HG03520 (cell line): ENCODE measurements around the gene MAP2K4.
"Not testable (repeated sequence)": the region's sequence is repeated elsewhere in the genome, so short reads cannot be mapped to it uniquely, and the experiment has no call there.

Experiments used
- ATAC-seq: cut with Tn5 transposase; IDR thresholded peaks from one replicate; pipeline ENCODE4 v1.9.1; 2021; ENCODE audit warnings: mild to moderate bottlenecking, moderate library complexity; ENCODE audit not compliant: unreplicated experiment

Gene MAP2K4

GRCh38 chr17:12020642-12021622, at the start of gene MAP2K4:
Gene MAP2K4, plus strand, starts transcription at chr17:12020877. Its CDS starts 10 bp downstream, at chr17:12020887.
- ATAC-seq: peak; percentile 88

GRCh38 chr17:11972741-11973140, 47.9 kb upstream of the MAP2K4 start:
- ATAC-seq: not testable (repeated sequence)

DNA sequence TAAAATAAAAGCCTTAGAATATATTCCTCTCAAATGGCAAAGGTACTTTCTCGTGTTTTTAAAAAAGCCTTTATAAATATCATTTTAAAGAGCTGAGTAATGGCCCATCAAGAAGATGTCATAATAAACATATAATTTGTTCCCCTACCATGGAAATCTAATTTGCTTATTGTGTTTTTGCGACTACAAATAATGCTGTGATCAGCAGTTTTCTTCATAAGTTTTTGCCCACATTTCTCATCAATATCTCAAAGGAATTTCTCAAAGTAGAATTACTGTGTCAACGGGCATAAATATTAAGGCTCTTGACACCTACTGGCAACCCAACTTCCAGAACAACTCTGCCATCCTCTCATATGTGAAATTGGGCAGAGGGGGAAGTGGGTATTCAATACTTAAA, 40.9 kb upstream of the MAP2K4 start:
- no peak for ATAC-seq

DNA sequence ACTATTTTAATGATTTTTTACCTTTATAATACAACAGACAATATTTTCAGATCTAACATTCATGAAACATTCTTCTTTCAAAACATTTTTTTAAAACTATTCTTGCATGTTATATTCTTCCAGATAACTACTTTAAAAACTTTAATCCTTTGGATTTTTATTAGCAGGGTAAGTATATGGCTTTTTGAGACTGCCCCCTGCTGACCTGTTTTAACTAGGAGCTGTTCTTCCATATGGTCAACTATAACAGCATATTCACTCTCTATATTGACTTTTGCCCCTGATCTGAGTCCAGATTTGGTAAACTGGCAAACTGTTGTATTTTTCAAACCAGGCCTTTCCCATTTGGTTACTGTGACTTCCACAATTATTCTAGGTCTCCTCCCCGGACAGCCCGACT, 39.9 kb upstream of the MAP2K4 start:
- no peak for ATAC-seq

DNA sequence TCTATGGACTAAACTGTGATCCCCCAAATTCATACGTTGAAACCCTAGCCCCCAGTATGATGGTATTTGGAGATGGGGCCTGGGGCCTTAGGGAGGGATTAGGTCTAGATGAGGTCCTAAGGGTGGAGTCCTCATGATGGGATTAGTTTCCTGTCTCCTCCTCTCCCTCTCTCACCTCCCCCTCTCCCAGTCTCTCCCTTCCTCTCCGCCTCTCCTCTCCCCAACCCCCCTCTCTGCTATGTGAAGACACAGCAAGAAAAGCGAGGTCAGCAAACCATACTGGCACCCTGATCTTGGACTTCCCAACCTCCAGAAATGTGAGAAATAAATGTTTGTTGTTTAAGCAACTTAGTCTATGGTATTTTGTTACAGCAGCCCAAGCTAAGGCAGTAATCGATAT, 38.8 kb upstream of the MAP2K4 start:
- ATAC-seq: no peak

DNA sequence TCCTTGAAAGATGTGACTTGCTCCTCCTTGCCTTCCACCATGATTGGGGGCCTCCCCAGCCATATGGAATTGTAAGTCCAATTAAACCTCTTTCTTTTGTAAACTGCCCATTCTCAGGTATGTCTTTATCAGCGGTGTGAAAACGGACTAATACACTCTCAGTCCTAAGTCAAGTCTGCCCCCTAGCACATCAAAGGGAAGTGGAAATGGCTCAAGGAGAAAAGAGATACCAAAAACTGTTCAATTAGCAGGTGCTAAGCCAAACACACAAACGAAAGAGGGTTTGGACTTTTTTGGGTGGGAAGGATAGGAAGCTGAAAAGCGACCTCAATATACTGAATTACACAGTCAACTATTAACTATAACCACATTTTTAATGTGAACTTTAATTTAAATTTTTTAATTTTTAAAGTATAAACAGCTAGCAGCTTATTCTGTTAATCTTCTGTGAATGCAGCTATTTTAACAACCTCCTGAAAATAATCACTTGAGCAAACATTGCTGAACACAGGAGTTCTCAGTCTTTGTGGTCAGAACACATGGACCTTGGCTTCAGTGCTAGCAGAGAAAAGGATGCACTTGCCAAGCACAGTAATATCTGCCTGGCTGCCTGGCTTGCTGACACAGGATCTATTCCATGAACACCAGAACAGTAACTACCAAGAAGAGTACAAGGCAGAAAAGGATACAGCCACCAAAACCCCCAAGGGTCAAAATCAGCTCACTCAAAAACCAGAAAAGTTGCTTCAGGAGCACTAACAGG, 34.3 kb upstream of the MAP2K4 start:
- ATAC-seq: no peak

DNA sequence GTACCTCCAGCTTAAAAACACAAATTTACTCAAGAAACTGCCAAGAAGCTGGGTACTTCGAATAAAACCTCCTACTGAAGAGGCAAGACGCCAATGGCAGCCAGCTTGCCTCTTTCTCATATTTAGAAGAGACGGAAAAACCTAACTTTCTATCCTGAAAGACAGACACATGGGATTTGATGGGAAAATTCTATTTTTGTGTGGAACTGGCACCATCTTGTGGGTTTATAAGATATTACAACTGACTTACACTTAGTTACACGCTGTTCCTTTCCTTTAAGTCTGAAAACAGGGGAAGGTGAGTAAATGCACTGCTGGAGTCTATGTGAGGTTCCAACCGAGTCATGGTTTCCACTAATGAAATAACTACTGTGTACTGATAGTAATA, 33.7 kb upstream of the MAP2K4 start:
- no peak for ATAC-seq

GRCh38 chr17:11990363-11990983, 30.2 kb upstream of the MAP2K4 start:
- ATAC-seq: no peak

DNA sequence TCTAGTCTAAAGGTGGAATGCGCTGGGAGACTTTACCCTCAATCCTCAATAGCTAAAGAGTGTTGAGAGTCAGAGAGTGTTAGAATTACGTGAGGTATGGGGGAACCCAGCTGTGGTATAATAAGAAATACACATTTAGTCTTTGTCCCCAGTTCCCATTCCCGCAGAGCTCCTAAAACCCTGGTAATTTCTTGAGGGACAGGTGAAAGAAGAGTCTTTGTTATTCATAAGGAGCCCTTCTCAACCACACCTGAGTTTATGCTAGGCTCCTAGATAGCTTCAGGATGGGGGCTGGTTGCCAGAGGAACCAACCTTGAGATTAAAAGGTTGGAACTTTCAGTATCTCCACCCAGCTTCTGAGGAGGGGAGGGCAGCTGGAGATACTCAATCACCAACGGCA, 29.2 kb upstream of the MAP2K4 start:
- ATAC-seq: no peak

DNA sequence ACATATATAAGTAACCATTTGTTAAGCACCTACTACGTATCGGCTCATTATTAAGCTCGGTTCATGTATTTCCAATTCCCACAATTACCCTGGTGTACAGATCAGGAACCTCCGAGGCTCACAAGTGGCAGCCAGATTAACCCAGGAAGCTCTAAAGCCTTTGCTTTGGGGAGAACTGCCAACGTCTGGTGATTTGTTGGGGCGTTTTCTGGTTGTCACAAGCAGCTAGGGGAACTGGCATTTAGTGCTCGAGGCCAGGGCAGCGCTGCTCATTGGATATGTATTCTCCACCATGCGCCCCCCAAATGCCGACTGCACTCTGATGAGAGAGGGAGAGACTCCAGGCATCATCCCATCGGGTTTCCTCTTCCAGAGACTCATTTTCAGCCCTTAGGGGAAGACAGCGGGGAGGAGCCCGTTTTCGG, 23.9 kb upstream of the MAP2K4 start:
- peak; percentile 35 for ATAC-seq

DNA sequence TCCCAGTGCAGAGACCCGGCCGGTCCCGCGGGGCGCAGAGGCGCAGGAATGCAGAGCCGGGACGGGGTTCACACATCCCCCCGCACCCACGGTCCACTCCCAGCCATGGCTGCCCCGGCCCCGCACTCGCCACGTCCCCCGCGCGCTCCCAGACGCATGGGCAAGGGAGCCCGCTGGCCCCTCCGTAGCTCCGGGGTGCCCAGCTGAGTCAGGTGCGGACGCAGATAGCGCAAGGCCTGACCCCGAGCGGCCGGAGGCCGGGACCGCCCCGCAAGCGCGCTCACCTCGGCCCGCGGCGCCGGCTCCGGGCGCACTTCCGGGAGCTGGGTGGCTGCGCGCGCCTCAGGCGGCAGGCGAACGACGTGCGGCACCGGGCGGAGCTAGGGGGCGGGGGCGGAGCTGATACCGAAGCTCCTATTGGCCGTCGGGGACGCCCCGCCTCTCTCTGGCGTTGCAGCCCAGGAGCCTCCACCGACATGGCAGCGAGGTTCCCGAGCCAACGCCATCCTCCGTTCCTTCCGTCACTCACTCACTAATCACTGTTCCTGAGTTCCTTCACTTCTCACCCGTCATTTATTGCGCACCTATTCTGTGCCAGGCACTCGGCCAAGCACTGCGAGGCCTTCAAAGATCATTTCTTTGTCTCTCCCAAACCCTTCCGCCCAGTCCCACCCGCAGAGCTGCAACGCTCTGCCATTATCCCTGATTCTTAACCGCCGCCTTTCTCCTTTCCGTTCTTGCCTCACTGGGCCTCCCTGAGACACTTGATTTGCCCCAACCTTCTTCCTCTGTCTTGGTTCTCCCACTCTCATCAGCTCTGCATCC, 23.3 kb upstream of the MAP2K4 start, which contains the start of gene ZNF18:
TSS of gene ZNF18 (minus strand) at position 329 of the 825 bp plus-strand sequence. CDS start 4,646 bp downstream, outside the sequence.
- ATAC-seq: peak; percentile 95

GRCh38 chr17:11997972-11998233, 22.8 kb upstream of the MAP2K4 start:
- ATAC-seq: no peak

- no peak for ATAC-seq
Measured at GRCh38 chr17:11999696-12000095, 21.0 kb upstream of the MAP2K4 start.

GRCh38 chr17:12007466-12007865, 13.2 kb upstream of the MAP2K4 start:
- ATAC-seq: no peak

DNA sequence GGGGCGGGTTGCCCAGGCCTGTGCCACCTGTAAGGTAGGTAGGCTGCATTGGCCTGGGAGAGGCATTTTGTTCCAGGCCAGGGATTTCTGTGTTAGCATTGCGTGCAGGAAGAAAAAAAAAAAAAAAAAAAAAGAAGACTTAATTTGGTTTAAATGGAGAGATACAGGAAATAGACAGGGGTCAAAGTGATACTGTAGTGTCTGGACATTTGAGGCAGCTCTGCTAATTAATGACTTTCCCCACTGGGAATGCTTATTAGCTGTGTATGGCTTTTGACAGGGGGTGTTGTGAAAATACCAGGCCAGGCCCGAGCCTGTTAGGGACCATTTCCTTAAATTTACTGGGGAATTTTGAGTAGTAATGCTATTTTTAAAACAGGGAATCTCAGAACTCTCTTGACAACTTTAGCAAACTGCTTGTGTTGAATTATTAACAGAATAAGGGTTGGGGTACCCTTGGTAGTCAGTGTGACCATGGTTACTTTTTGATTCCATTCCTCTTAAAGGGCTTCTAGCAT, 1.0 kb downstream of the MAP2K4 start:
- ATAC-seq: no peak

DNA sequence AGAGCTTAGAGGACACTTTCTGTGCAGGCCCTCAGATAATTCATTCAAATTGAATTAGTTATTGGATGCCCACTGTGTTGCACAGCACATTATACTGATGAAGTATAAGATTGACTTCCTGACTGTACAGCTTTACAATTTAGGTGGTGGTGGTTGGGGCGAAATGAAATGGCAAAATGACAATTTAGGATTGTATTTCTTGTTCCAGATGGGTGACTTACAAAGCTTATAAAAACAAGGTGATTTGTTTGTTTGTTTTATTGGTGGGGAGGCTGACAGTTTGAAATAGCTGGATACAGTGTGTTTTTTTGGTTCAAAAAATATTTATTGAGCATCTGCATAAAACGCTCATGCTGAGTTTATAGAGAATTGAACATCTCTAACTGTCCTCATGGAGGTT, 1.6 kb downstream of the MAP2K4 start:
- no peak for ATAC-seq

DNA sequence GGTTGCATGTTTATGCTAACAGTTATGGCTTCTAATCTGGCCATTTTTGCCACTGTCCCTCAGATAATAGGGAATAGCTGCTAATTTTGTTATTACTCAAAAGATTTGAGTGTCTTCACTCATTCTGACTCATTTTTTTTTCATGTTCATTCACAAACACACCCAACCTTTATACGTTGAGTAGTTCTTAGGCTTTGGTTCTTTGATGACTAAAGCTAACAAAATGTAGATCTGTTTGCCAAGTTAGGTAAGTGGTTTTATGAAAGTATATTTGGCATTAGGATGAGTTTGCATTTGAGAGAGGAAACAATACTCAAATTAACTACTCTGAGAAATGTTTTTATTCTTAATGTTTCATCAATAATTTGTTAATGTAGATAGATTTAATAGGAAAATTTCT, 3.6 kb downstream of the MAP2K4 start:
- ATAC-seq: no peak

DNA sequence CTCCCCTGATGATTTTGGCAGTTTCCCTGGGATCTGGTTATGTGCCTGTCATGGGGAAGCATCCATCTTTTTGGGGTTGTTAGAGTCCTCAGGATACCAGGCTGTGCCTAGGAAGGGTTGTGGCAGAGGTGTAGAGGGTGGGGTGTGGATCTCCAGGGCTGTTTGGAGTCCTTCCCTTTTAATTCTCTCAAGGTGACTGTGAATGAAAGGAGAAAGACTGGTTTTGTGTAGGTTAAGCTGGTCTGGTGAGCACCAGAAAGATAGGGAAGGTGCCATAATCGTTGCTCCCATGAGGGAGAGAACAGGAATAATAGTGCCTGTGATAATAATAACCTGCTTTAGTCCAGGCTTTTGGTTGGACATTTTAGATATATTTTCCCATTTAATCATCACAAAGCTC, 7.0 kb downstream of the MAP2K4 start:
- no peak for ATAC-seq

- ATAC-seq: no peak
Measured at GRCh38 chr17:12028611-12029010, 7.9 kb downstream of the MAP2K4 start.

- no peak for ATAC-seq
Measured at GRCh38 chr17:12034538-12034937, 13.9 kb downstream of the MAP2K4 start.
